Osteoblast (primary cell): ENCODE measurements around the gene BET1L. TPM values are rescaled to one million over a fixed set of nuclear protein-coding genes. Genes with fewer than 3 reads are reported as not detected.
"Not testable (repeated sequence)": the region's sequence is repeated elsewhere in the genome, so short reads cannot be mapped to it uniquely, and the experiment has no call there.

Experiments used
- DNase-seq: peaks from one replicate; pipeline ENCODE4 v3.0.0; 2011; ENCODE audit warnings: low spot score, mixed read lengths; ENCODE audit not compliant: insufficient read length; ENCODE audit errors: missing footprints
- H2AFZ ChIP-seq: 2 replicates; pipeline ENCODE4 v1.6.0; 2011; ENCODE audit warnings: mild to moderate bottlenecking, low read length
- H3K27ac ChIP-seq: 2 replicates; pipeline ENCODE4 v1.5.1; 2011; ENCODE audit warnings: mild to moderate bottlenecking, low read depth, low read length, moderate library complexity
- H3K27me3 ChIP-seq: 2 replicates; pipeline ENCODE4 v1.6.0; 2012; ENCODE audit warnings: mild to moderate bottlenecking, control low read depth, inconsistent platforms, low read length, moderate library complexity; ENCODE audit not compliant: insufficient read depth
- H3K36me3 ChIP-seq: 2 replicates; pipeline ENCODE4 v1.5.1; 2011; ENCODE audit warnings: mild to moderate bottlenecking, low read length, control low read depth, moderate library complexity; ENCODE audit not compliant: insufficient read depth
- H3K4me1 ChIP-seq: 2 replicates; pipeline ENCODE4 v1.5.1; 2011; ENCODE audit warnings: mild to moderate bottlenecking, low read length, control low read depth, moderate library complexity; ENCODE audit not compliant: insufficient read depth
- H3K4me2 ChIP-seq: 2 replicates; pipeline ENCODE4 v1.6.0; 2011; ENCODE audit warnings: mild to moderate bottlenecking, low read length; ENCODE audit not compliant: insufficient read depth
- H3K4me3 ChIP-seq: fragments of 200-600 bp; sonication (generic); 3 replicates; pipeline ENCODE4 v1.5.1; 2012; ENCODE audit warnings: mild to moderate bottlenecking, low read length, inconsistent platforms; ENCODE audit not compliant: insufficient read depth
- H3K79me2 ChIP-seq: 2 replicates; pipeline ENCODE4 v1.6.0; 2012; ENCODE audit warnings: mild to moderate bottlenecking, low read length, control low read depth, inconsistent platforms; ENCODE audit not compliant: insufficient read depth
- H3K9me3 ChIP-seq: 2 replicates; pipeline ENCODE4 v1.5.1; 2011; ENCODE audit warnings: low read depth, low read length, control low read depth
- H4K20me1 ChIP-seq: 2 replicates; pipeline ENCODE4 v1.6.0; 2012; ENCODE audit warnings: mild to moderate bottlenecking, low read length, control low read depth; ENCODE audit not compliant: insufficient read depth
- CTCF ChIP-seq: IDR thresholded peaks from 2 replicates; pipeline ENCODE4 v1.5.1; 2011; ENCODE audit warnings: mild to moderate bottlenecking, low read depth, low read length, moderate library complexity; ENCODE audit errors: extremely low read depth
- total RNA-seq: library from RNA; depleted of rRNA; stranded (reverse); fragments of >200 nt; gene quantifications from 2 replicates; pipeline ENCODE4 v1.2.3, GENCODE V29; 2012

BET1L gene
- total RNA-seq, 1 donor, result 24.6 TPM

DNA sequence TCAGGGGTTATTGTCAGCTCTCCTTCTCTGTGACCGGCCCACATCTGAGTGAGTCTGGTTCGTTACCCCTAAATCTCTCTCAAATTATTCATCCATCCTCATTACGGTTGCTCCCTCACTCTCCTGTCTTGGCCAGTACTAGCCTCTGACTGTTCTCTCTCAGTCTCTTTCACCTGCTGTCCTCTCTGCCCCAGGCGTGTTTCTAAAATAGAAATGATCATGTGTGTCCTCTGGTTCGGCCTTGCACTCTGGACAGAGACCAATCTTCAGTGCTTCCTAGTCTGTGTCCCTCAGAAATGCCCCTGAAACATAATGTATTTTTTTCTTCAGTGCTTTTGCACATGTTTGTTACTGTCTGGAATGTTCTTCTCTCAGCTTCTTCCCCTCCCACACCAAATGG lies 34.4 kb upstream of the BET1L start:
- Histone ChIP-seq H3K36me3 (peaks cover 64% of the 10 kb centered on the region), H3K4me3 (no peak overlapping the region), H4K20me1 (peaks cover 35% of the 10 kb centered on the region), H3K4me1 (peaks cover 11% of the 10 kb centered on the region), H2AFZ (no peak overlapping the region), H3K9me3 (no peaks in the 10 kb centered on the region), H3K4me2 (no peak overlapping the region), H3K27ac (no peak overlapping the region), H3K79me2 (peaks cover 63% of the 10 kb centered on the region), H3K27me3 (no peaks in the 10 kb centered on the region)
- no peak for TF ChIP-seq CTCF
- no peak for DNase-seq

DNA sequence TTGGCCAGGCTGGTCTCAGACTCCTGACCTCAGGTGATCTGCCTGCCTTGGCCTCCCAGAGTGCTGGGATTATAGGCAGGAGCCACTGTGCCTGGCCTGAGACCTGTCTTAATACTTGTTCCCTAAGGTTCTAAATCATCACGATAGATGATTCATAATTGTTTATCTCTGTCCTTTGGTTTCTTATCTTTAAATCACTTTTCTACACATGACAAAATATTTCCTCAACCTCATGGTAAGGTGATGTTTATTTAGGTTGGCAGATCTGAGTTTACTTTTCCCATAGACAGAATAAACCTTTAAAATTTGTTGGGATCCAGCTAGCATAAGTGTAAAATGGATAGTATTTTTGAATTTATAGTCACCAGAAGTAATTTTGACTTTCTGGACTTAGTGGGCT lies 33.1 kb upstream of the BET1L start:
- H3K4me2 ChIP-seq, result no peak overlapping the region
- peaks cover 16% of the 10 kb centered on the region for H3K4me1 ChIP-seq
- peaks cover 52% of the 10 kb centered on the region for H3K36me3 ChIP-seq
- H2AFZ ChIP-seq, result no peak overlapping the region
- no peaks in the 10 kb centered on the region for H3K27me3 ChIP-seq
- peaks cover 34% of the 10 kb centered on the region for H4K20me1 ChIP-seq
- H3K27ac ChIP-seq, result no peak overlapping the region
- H3K4me3 ChIP-seq, result no peak overlapping the region
- H3K9me3 ChIP-seq, result no peaks in the 10 kb centered on the region
- peaks cover 67% of the 10 kb centered on the region for H3K79me2 ChIP-seq
- DNase-seq, result no peak
- no peak for TF ChIP-seq CTCF

DNA sequence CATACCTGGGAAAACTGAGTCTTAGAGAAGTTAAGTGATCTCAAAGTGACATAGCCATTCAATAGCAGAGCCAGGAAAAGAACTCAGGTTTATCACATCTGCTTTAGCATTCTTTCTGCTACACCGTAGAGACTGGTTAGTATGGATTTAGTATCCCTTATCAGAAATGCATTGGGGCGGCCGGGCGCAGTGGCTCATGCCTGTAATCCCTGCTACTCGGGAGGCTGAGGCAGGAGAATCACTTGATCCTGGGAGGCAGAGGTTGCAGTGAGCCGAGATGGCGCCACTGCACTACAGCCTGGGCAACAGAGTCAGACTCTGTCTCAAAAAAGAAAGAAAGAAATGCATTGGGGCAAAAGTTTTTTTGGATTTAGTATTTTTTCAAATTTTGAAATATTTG lies 31.1 kb upstream of the BET1L start:
- not testable (repeated sequence) for H3K27me3 ChIP-seq, DNase-seq, H2AFZ ChIP-seq, H3K9me3 ChIP-seq, H3K4me3 ChIP-seq
- H3K4me1 ChIP-seq, result peaks cover 19% of the 10 kb centered on the region
- peak overlapping the region; percentile 100 for H3K4me2 ChIP-seq
- H4K20me1 ChIP-seq, result peaks cover 25% of the 10 kb centered on the region
- peaks cover 32% of the 10 kb centered on the region for H3K36me3 ChIP-seq
- H3K79me2 ChIP-seq, result peaks cover 63% of the 10 kb centered on the region
- H3K27ac ChIP-seq, result peak overlapping the region; percentile 90

- H3K79me2 ChIP-seq, result peaks cover 58% of the 10 kb centered on the region
- peak; percentile 99 for DNase-seq
Measured at GRCh38 chr11:236774-237767, 29.9 kb upstream of the BET1L start, which contains the start of gene PSMD13. PSMD13 (plus strand) TSS chr11:236976; CDS start chr11:237050, 74 bp downstream.

More at GRCh38 chr11:236774-237767, 29.9 kb upstream of the BET1L start, which contains the start of gene PSMD13:
- H3K4me2 ChIP-seq, result peak within 1 kb of the TSS; percentile 100
- no peak for TF ChIP-seq CTCF
- peak within 1 kb of the TSS; percentile 90 for H3K27ac ChIP-seq
- H3K27me3 ChIP-seq, result no peaks in the 10 kb centered on the region
- peak within 1 kb of the TSS; percentile 91 for H3K4me3 ChIP-seq
- H3K9me3 ChIP-seq, result no peaks in the 10 kb centered on the region
- peak within 1 kb of the TSS; percentile 96 for H2AFZ ChIP-seq
- peaks cover 21% of the 10 kb centered on the region for H3K36me3 ChIP-seq
- peaks cover 22% of the 10 kb centered on the region for H4K20me1 ChIP-seq
- peaks cover 19% of the 10 kb centered on the region for H3K4me1 ChIP-seq
